IPS-NIHi11 (cell line): ENCODE measurements around the gene CYFIP1.

Experiments
- DNase-seq: peaks from one replicate; pipeline ENCODE4 v3.0.0; 2012; ENCODE audit warnings: mixed read lengths, low spot score

CYFIP1 gene

DNA sequence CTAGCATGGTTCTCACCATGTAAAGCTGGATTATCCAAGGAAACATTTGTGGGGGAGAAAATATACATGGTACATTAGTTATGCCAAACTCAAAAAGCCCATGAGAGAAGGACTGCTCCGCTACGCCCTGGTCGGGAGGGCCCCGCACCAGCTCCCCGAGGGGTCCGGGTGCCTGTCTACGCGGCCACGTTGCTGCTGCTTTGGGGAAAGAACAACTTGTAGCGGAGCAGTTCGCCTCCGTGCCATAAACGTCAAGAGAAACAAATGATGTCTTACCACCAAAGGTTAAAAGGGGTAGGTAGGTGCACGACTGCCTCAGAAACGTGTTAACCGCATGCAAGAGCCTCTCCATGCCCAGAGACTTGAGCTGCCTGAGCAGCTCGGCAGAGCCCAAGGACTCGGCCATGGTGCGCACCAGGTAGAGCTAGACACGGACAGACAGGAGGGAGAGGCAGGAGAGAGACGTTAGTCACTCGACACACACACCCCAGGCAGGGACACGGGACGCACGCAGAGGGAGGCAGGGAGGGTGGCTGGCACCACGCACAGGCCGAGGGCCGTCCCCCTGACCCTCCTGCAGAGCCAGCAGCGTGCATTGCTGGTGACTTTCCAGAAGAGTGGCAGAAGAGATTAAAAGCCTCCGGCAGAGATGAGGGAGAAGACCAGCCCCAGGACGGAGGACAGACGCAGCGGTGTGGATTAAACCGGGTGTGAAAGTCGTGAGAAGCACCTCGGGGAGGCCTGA is 63.4 kb downstream of the CYFIP1 start:
- DNase-seq = no peak

DNA sequence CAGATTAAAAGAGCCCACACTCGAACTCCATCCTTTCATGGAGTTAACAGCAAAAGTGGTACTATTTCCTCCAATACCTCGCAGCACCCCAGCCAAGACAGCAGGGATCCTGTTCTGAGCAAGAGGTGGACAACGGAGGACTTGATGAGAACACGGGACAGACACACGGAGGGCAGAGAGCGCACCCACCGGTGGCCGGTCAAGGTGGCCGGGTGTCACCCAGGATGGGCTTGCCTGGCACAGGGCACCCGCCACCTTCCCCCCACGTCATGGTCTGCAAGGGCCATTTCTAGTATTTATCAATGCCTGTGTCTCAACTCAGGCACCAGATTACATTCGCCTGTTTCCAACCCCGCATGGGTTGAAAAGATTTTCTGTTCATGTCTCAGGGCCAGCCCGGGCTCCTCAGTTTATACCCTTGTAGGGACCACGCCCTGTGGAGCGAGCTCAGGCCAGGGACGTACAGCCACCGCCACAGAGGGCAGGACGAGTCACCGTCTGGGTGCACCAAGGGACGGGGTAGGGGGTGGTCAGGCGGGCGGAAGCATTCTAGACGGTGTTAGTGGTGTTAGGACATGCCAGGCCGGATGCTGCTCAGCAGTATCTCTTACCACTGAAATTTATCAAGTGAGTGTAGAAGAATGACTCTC is 64.2 kb downstream of the CYFIP1 start:
- no peak for DNase-seq

DNA sequence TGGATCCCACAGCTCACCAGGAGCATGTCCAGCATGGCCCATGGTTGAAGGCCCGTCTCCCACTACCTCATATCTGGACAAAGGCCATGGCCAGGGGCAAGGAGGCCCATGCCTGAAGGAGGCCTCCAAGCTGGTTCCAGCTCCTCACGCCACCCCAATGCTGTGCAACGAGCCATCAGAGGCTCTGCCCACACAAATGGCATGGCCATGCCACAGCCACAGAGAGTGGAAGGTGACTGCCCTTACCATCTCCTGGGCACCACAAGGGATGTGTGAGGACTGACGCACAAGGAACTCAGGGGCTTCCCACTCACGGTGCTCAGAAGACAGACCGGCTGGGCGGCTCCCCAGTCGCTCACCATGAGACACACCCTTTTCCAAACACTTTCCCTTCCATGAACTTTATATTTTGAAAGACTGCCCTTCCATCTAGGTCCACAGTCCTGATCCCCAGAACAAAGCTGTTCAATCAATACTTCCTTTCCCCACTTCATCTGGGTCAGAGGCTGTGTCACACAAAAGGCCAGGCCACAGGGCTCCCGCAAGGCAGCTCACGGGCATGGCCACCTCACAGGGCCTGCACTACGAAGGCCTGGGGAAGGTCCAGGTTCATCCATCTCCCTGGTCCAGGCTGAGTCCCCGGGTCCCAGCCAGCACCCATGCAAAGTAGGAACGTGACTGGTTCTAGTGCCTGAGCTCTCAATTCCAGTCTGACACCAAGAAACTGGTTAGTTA is 66.4 kb downstream of the CYFIP1 start:
- no peak for DNase-seq

DNA sequence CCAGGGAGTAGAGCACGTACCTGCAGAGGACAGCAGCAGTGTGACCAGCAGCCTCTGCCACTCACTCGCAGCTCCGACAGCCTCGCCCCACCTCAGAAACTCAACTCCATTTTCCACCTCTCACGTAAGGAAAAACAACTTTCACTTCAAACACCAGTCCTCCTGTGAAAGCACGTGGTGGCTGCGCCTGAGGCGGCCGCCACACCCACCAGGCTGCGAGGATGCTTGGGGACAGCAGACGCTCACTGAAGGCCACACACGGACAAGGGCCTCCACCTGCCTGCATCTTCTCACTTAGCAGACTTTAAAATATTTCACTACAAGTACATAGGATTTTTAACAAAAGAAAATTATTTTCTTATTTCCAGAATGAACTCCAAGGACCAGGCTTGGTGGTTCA is 67.9 kb downstream of the CYFIP1 start:
- DNase-seq = no peak

DNA sequence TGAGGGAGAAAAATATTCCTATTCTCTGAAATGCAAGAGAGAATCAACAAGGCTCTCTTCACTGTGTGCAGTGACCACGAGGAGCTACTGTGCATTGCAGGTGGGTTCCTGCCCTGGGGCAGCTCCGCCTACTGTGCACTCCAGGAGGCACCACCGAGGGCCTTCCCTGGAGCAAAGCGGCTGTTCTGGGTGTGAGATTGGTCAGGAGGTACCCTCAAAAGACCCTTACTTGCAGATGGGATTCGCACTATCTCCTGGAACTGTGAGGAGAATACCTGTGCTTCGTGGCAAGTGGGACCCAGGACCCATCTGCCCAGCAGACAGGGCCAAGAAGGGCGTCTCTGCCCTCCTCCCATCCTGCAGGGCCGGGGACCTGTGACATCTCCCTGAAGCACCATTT is 68.9 kb downstream of the CYFIP1 start:
- DNase-seq = no peak

DNA sequence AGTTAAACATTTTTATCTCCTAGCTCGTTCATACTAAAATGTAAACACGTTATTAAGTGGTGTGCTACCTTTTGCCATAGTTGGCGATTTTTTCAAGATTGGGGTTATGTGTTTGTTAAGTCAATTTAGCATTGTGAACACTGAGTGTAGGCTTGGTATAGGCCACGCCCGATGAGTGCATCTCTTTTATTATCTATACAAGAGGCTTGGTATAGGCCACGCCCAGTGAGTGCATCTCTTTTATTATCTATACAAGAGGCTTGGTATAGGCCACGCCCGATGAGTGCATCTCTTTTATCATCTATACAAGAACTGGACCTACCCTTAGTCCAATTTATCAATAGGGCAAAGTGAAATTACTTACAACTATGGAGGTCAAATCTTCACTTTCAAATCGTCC is 71.3 kb downstream of the CYFIP1 start:
- DNase-seq = no peak

DNA sequence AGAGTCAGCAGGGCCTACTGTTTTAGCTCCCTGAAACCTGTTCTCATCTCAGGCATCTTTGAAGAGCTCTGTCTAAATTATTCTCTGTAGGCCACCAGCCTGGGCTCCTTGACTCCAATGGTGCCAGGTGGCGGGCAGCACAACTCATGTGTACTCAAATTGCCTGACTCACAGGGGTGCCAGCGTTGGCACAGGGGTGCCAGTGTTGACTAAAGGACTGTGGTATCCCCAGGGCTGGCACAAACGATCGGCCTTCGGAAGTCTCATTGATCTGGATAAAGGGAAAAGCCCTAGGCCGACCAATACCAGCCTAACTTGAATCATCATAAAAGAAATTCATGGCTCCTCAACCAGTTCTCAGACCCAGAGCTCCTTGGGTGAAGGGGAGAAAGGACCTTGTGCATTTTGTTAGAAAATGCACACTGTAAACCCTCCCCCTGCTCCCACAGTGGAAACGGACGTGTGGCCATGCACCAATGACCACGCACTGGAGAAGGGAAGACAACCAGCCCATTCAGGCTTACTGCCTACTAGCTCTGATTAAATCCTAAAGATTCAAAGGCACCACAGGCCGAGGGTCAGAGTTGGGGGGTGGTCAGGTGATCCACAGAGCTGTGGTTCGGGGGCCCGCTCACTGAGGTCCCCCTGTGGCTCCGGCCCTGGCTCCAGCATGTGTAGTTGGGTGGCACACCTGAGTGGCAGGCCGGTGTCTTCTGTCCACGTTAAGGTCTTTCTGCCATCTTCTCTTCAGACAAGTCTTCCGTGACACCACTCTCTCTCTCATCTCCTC is 72.8 kb downstream of the CYFIP1 start:
- DNase-seq = no peak

DNA sequence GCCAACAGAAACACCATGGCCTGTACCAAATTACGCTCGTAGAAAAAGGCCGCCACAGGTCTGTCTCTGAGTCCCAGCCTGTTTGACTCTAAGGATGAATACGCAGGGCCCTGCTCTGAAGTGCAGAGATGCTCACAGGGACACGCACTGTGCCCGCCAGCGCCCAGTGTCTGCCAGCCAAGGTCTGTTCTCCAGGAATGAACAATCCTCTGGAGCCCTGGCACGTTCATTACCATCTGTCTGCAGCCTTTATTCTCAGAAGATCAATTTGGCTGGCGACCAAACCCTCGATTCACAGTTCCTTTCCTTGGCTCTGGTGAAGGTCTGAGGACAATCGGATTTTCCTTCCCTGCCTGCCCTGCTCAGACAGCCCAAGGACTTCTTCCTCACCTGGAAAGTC is 75.4 kb downstream of the CYFIP1 start:
- no peak for DNase-seq

DNA sequence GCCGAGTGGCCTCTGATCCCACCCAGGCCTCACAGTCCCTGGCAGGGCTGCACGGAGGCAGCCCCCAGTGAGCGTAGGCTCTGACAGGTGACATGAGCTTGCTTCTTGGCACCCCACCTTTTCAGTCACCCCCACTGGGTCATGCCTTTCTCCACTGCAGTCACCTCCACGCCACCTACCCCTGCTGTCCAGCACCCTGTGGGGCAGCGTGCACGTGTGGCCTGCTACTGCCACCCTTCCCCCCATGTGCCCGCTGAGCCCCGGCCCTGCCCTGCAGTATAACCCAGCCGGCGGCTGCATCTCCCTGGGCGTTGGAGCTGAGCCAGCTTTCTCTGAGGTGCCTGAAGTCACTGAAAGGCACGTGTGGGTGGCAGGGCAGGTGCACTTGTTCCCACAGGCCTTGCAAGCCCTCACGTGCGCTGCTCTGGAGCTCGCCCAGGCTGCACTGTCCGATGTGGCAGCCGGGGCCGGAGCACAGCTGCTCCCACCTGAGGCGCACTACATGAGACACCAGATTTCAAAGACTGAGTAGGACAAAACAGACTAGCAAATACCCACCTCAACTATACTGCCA is 76.1 kb downstream of the CYFIP1 start:
- DNase-seq = no peak

DNA sequence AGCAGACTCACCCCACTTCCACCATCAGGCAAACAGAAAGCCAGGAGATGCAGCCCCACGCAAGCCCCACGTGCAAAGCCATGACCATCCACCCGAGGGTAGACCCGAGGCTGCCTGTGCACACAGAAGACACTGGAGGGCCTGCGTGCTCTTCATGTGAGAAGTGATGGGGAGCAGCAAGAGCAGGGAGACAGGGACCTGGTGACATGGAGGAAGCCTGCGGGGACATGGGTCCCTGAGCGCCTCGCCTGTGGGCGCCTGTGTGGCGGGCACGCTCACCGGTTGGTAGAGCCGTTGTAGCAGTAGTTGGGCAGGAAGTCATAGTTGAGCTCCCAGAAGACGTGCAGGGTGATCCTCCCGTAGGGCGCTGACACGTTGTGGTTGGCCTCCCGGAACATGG is 76.7 kb downstream of the CYFIP1 start:
- no peak for DNase-seq

DNA sequence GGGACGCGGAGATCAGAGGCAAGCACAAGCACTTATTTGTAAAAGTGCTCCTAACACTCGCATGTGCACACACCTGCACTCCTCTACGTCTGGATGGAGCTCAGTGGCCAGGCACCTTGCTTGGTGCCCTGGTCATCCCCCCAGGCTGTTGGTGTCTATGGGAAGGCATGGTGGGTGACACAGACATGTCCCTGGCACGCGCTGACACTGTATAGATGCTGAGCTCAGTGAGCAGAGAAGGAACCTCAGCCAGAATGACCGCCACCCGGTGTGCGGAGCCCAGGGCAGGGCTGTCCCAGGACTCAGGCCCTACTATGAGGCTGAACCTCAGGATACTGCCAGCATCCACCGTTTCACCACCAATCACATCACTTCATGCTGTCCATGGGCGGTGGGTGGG is 77.2 kb downstream of the CYFIP1 start:
- no peak for DNase-seq

DNA sequence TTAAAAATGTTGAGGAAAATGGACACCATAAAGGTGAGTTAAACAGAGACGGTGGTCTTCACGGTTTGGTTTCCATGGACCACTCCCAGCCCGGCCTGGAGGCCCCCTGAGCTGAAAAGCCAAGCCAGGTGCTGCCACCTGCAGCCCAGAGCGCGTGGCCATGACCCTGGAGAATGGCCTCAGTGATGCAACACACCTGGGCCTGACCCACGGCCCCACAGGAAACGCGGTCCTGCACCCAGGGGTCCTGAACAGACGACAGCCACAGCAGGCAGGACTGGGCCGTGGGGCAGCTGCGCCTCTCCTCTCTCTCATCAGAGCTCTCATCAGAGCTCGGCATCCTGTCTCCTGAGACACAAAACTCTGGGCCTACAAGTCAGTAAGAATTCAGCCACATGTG is 77.6 kb downstream of the CYFIP1 start:
- DNase-seq = peak; percentile 70

DNA sequence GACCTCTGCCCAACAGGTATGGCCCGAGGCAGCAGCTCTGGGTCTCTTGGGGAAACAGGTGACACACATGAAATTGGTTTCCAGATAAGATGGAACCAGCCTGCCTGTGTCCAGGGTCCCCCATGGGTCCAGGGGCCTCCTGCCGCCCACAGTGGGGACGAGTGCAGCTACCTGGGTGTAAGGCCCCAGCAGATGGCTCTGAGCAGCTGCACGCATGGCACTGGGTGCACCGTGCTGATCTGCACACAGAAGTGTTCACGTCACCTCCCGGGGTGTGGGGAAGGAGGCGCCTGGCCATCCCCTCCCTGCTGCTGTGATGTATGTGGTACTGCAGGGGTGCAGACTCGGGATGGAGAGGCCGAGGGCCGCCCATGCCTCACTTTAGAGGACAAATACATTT is 78.1 kb downstream of the CYFIP1 start:
- no peak for DNase-seq

DNA sequence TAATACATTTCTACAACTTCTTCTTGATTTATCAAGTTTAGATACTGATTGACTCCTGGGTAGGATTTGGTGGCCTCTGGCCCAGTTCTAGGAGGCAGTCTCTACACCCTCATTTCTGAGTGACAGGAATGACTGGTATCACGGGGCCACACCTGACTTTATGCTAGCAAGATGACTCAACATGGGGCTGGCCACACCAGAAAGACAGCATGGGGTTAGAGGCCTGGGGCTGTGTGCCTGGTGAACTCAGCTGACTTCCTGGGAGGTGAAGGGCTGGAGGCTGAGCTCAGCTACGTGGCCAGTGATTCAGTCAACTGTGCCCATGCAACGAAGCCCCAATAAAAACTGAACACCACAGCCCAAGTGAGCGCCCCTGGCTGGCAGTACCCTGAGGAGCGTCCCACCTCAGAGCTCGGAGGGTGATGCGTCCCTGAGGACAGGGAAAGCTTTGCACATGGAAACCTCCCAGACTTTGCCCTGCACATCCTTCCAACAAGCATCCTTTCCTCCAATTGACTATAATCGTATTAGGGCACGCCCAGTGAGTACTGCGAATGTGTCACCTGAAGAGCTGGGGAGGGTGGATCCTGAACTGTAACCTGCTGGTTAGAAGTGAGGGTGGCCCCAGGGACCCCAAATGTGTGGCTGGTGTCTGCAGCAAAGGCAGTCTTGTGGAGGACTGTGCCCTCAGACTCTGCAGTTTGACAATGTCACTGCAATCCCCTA is 84.5 kb downstream of the CYFIP1 start:
- DNase-seq = peak; percentile 49

DNA sequence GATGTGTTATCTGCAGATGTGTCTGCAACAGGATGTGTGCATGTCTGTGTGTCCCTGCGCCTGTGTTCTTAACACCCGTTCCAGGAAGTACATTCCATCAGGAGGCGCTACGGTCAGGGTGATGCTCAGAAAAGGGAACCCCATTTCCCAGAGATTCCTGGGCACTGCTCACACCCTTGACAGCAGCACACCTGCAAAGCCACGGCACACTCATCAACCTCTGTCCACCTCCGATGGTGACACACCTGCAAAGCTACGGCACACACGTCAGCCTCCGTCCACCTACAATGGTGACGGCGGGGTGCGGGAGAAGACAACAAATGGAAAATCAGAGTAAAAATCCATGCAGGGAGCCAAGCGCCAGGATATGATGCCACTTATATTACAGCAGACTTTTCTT is 86.3 kb downstream of the CYFIP1 start:
- DNase-seq = no peak

DNA sequence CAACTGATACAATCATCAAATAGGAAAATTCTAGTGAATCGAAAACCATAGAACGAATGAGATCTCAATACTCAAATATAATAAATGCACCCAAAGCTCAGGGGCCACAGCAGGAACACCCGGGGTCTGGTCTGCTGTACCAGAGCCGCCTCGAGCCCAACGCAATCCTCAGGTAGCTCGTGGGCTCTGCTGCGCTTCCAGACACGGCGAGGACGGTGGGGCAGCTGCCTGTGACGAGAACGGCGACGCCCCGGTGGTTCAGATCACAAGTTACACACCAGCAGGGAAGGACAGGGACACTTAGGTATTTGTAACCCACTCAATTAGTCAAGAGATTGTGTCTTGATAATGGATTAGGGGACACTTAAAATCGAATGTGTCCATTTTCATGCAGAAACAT is 87.1 kb downstream of the CYFIP1 start:
- no peak for DNase-seq

DNA sequence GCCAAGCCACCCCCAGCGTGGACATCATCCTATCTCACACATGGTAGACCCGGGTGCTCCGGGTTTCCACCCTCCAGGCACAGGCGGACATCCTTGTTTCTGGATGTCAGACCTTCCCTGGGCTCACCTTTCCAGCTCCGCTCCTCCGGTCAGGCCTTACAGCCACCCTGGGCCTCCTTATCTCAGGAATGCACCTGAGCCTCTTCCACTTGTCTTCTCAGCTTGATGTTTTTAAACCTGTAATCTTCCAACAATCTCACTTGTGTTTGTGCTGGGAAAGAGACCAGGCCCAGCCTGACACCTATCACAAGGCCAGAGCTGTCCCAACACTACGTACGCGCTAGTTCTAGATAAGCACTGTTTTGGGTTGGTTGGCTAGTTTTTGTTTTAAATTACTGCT is 87.8 kb downstream of the CYFIP1 start:
- DNase-seq = no peak

DNA sequence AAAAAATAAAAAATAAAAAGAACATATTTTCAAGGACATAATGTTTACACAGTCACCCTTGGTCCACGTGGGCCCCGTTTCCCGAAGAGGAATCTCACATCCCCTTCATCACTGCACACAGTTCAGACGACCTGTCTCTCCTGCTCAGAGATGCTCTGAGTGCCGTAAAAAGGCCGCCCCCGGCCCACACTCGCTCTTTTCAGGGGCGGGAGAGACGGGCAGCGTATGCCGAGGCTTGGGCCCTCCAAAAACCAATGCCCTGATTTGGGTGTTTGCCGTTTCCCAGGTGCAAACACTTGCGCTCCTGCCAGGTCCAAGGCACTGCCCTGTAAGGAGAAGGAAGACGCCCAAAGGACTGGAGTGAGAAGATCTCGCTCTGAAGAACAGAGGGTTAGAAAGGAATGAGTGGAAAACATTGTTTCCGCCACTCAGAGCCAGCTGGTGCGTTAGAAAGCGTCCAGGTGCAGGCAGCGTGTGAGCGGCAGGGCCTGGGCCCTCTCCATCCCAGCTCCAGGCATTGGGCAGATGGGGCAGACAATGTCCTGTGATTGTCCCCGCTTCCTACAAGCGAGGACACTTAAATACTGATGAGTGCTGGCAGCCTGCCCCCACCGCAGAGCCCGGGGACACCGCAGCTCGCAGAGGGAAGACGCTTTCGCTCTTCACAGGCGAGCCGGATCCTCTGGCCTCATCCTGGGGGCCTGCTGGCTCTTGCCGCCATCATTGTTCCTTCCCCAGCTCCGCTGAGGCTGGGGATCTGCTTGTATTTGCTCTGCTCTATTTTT is 88.5 kb downstream of the CYFIP1 start:
- DNase-seq = no peak

DNA sequence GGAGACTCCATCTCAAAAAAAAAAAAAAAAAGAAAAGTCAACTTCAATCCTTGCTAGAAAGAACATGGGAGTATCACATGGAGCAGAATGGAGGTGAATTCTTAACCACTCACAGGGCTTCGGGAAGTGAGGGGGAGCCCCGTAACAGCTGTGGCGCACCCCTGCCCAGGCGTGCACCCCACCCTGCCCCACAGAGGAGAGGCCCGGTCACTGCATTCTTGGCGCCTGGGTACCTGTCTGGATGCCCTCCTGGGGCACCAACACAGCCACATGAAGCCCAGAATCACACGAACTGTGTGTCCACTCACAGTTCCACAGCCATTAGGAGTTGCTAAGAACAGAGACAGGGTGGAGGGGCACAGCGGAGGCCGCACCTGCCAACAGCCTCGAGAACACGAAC is 89.9 kb downstream of the CYFIP1 start:
- no peak for DNase-seq

DNA sequence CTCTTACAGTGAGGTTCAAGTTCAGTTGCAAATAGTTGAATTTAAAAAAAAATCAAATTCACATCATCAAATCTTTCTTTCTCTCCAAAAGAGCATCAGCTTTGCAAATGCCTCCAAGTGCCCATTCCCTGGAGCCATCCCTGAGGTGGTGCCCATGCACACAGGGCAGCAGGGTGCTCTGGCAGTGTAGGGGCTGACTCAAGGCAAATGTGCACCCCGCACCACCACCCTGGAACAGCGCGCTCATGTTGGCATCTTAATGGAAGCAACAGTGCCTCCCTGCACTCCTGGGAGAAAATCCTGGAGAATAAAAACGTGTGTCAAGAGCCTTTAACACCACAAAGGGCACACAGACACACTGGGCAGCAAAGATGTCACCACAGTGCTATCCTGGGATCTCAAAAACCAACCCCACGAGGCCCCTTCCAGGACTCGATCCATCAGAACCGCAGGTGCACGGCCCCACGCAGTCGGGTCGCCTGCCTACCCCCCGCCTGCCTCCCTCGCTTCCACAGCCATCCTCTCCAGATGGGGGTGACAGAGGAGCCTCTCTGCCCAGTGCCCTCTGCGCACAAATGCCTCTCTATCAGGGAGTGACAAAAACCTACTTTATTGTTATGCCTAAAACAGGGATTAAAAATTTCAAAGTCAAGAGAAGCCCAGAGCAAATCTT is 90.9 kb downstream of the CYFIP1 start:
- DNase-seq = no peak
